SK-N-SH treated with all-trans-retinoic acid at 6 μM for 48 hours (cell line): ENCODE results near the gene PCBD1.

Experiments
- ARNTL ChIP-seq: fragments of 450-650 bp; formaldehyde crosslinking; IDR thresholded peaks from 2 replicates; pipeline ENCODE4 v1.5.0; 2020; ENCODE audit warnings: low read depth, mild to moderate bottlenecking, moderate library complexity, borderline replicate concordance
- CSDC2 ChIP-seq: fragments of 250-450 bp; sonication (Bioruptor Pico); IDR thresholded peaks from 2 replicates; pipeline ENCODE4 v1.5.0; 2020; ENCODE audit warnings: mild to moderate bottlenecking, moderate library complexity
- ISL1 ChIP-seq: fragments of 250-450 bp; sonication (Bioruptor Pico); IDR thresholded peaks from 2 replicates; pipeline ENCODE4 v2.1.2; 2022; ENCODE audit warnings: mild to moderate bottlenecking, moderate library complexity
- RARB ChIP-seq: fragments of 250-450 bp; sonication (Bioruptor Pico); IDR thresholded peaks from 2 replicates; pipeline ENCODE4 v1.8.0; 2021; ENCODE audit warnings: mild to moderate bottlenecking, moderate library complexity
- ZC3H10 ChIP-seq: fragments of 250-450 bp; sonication (Bioruptor Pico); IDR thresholded peaks from 2 replicates; pipeline ENCODE4 v1.5.1; 2021; ENCODE audit warnings: mild to moderate bottlenecking, moderate library complexity
- ZFP30 ChIP-seq: fragments of 450-650 bp; formaldehyde crosslinking; IDR thresholded peaks from 2 replicates; pipeline ENCODE4 v1.5.0; 2022; ENCODE audit warnings: mild to moderate bottlenecking, moderate library complexity
- ZNF565 ChIP-seq: fragments of 450-650 bp; formaldehyde crosslinking; conservative IDR thresholded peaks from 2 replicates; pipeline ENCODE4 v1.5.0; 2020; ENCODE audit warnings: low read depth, mild to moderate bottlenecking, moderate library complexity
- ZNF70 ChIP-seq: fragments of 450-650 bp; formaldehyde crosslinking; IDR thresholded peaks from 2 replicates; pipeline ENCODE4 v1.5.0; 2020; ENCODE audit warnings: mild to moderate bottlenecking, moderate library complexity
- ZNF8 ChIP-seq: fragments of 450-650 bp; formaldehyde crosslinking; IDR thresholded peaks from 2 replicates; pipeline ENCODE4 v1.5.0; 2020; ENCODE audit warnings: mild to moderate bottlenecking, moderate library complexity
- TF ChIP-seq, protein P1 (sequence below): fragments of 250-450 bp; sonication (Bioruptor Pico); IDR thresholded peaks from 2 replicates; pipeline ENCODE4 v1.5.1; 2021; ENCODE audit warnings: mild to moderate bottlenecking, moderate library complexity
- TF ChIP-seq, protein P2 (sequence below): fragments of 250-450 bp; sonication (Bioruptor Pico); IDR thresholded peaks from 2 replicates; pipeline ENCODE4 v1.8.0; 2020; ENCODE audit warnings: mild to moderate bottlenecking, moderate library complexity, borderline replicate concordance
- TF ChIP-seq, protein P3 (sequence below): fragments of 250-450 bp; sonication (Bioruptor Pico); IDR thresholded peaks from 2 replicates; pipeline ENCODE4 v1.5.0; 2020; ENCODE audit warnings: mild to moderate bottlenecking, moderate library complexity

DNA sequence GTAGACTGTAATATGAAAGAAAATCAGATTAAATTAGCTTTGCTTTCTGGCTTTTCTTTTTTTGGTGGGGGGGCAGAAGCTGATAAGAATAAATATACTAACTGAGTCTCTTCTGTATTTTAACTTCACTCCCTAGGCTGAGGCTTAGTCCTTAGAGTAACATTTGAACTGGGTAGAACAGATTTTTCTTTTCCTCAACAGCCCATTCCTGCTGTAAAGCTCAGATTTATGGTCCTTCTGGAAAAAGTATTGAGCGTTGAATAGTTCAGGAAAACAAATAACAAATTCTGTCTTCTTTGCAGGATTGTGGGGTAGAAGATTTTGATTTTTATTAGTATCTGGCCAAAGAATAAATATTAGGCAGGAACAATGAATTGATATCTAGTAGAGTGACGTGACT, 54.8 kb downstream of the PCBD1 start:
- TF ChIP-seq, protein P1, sequence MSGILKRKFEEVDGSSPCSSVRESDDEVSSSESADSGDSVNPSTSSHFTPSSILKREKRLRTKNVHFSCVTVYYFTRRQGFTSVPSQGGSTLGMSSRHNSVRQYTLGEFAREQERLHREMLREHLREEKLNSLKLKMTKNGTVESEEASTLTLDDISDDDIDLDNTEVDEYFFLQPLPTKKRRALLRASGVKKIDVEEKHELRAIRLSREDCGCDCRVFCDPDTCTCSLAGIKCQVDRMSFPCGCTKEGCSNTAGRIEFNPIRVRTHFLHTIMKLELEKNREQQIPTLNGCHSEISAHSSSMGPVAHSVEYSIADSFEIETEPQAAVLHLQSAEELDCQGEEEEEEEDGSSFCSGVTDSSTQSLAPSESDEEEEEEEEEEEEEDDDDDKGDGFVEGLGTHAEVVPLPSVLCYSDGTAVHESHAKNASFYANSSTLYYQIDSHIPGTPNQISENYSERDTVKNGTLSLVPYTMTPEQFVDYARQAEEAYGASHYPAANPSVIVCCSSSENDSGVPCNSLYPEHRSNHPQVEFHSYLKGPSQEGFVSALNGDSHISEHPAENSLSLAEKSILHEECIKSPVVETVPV (CRISPR knock-in tag) = no peak
- TF ChIP-seq ZC3H10 (CRISPR knock-in tag) = no peak
- TF ChIP-seq RARB (CRISPR knock-in tag) = no peak
- no peak for TF ChIP-seq CSDC2 (CRISPR knock-in tag)
- TF ChIP-seq ZNF70 (CRISPR knock-in tag) = no peak
- TF ChIP-seq ARNTL (CRISPR knock-in tag) = no peak
- no peak for TF ChIP-seq ZFP30 (CRISPR knock-in tag)
- TF ChIP-seq, protein P2, sequence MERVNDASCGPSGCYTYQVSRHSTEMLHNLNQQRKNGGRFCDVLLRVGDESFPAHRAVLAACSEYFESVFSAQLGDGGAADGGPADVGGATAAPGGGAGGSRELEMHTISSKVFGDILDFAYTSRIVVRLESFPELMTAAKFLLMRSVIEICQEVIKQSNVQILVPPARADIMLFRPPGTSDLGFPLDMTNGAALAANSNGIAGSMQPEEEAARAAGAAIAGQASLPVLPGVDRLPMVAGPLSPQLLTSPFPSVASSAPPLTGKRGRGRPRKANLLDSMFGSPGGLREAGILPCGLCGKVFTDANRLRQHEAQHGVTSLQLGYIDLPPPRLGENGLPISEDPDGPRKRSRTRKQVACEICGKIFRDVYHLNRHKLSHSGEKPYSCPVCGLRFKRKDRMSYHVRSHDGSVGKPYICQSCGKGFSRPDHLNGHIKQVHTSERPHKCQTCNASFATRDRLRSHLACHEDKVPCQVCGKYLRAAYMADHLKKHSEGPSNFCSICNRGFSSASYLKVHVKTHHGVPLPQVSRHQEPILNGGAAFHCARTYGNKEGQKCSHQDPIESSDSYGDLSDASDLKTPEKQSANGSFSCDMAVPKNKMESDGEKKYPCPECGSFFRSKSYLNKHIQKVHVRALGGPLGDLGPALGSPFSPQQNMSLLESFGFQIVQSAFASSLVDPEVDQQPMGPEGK (CRISPR knock-in tag) = no peak
- TF ChIP-seq, protein P3, sequence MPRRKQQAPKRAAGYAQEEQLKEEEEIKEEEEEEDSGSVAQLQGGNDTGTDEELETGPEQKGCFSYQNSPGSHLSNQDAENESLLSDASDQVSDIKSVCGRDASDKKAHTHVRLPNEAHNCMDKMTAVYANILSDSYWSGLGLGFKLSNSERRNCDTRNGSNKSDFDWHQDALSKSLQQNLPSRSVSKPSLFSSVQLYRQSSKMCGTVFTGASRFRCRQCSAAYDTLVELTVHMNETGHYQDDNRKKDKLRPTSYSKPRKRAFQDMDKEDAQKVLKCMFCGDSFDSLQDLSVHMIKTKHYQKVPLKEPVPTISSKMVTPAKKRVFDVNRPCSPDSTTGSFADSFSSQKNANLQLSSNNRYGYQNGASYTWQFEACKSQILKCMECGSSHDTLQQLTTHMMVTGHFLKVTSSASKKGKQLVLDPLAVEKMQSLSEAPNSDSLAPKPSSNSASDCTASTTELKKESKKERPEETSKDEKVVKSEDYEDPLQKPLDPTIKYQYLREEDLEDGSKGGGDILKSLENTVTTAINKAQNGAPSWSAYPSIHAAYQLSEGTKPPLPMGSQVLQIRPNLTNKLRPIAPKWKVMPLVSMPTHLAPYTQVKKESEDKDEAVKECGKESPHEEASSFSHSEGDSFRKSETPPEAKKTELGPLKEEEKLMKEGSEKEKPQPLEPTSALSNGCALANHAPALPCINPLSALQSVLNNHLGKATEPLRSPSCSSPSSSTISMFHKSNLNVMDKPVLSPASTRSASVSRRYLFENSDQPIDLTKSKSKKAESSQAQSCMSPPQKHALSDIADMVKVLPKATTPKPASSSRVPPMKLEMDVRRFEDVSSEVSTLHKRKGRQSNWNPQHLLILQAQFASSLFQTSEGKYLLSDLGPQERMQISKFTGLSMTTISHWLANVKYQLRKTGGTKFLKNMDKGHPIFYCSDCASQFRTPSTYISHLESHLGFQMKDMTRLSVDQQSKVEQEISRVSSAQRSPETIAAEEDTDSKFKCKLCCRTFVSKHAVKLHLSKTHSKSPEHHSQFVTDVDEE (CRISPR knock-in tag) = no peak
- TF ChIP-seq ZNF8 (CRISPR knock-in tag) = no peak
- TF ChIP-seq ZNF565 (CRISPR knock-in tag) = no peak
- no peak for TF ChIP-seq ISL1 (CRISPR knock-in tag)
